ENCODE measurements around the gene CTU1.

Gene CTU1

GRCh38 chr19:51083181-51083580, 25.0 kb downstream of the CTU1 start:
- Histone ChIP-seq H3K27ac (ENCODE audit: poor library complexity, severe bottlenecking) (no peak overlapping the region), H3K4me3 (ENCODE audit: severe bottlenecking) (no peak overlapping the region)

GRCh38 chr19:51082611-51083010, 25.6 kb downstream of the CTU1 start, which contains the start of gene KLK14:
KLK14 (minus strand) TSS chr19:51082887; CDS start chr19:51082614, 273 bp downstream.
- Histone ChIP-seq H3K9me3 (ENCODE audit: severe bottlenecking) (no peaks in the 10 kb centered on the region), H3K36me3 (ENCODE audit: low read depth) (no peaks in the 10 kb centered on the region), H3K27ac (ENCODE audit: poor library complexity, severe bottlenecking) (no peak within 1 kb of the TSS), H3K27me3 (ENCODE audit: insufficient read depth, poor library complexity, severe bottlenecking) (no peaks in the 10 kb centered on the region), H3K4me3 (ENCODE audit: severe bottlenecking) (no peak within 1 kb of the TSS), H3K4me1 (ENCODE audit: insufficient read depth, poor library complexity, severe bottlenecking) (no peaks in the 10 kb centered on the region)
- DNase-seq (ENCODE audit: low spot score) = no peak
- ATAC-seq (ENCODE audit: low read depth) = no peak
- no peak for TF ChIP-seq CTCF (IDR thresholded peaks at IDR 0.05; ENCODE audit: poor library complexity, severe bottlenecking)

More at GRCh38 chr19:51083181-51083580, 25.0 kb downstream of the CTU1 start:
- no peak for TF ChIP-seq CTCF (IDR thresholded peaks at IDR 0.05; ENCODE audit: poor library complexity, severe bottlenecking)
- Histone ChIP-seq H3K36me3 (ENCODE audit: low read depth) (no peaks in the 10 kb centered on the region), H3K4me1 (ENCODE audit: insufficient read depth, poor library complexity, severe bottlenecking) (no peaks in the 10 kb centered on the region), H3K9me3 (ENCODE audit: severe bottlenecking) (no peaks in the 10 kb centered on the region), H3K27me3 (ENCODE audit: insufficient read depth, poor library complexity, severe bottlenecking) (no peaks in the 10 kb centered on the region)
- ATAC-seq (ENCODE audit: low read depth) (no peak), DNase-seq (ENCODE audit: low spot score) (no peak)

GRCh38 chr19:51081476-51081875, 26.7 kb downstream of the CTU1 start:
- no peak for ATAC-seq (ENCODE audit: low read depth)
- Histone ChIP-seq H3K4me3 (ENCODE audit: severe bottlenecking) (no peak overlapping the region), H3K36me3 (ENCODE audit: low read depth) (no peaks in the 10 kb centered on the region), H3K27ac (ENCODE audit: poor library complexity, severe bottlenecking) (no peak overlapping the region), H3K9me3 (ENCODE audit: severe bottlenecking) (no peaks in the 10 kb centered on the region), H3K27me3 (ENCODE audit: insufficient read depth, poor library complexity, severe bottlenecking) (no peaks in the 10 kb centered on the region), H3K4me1 (ENCODE audit: insufficient read depth, poor library complexity, severe bottlenecking) (no peaks in the 10 kb centered on the region)
- TF ChIP-seq CTCF (IDR thresholded peaks at IDR 0.05; ENCODE audit: poor library complexity, severe bottlenecking) = no peak
- DNase-seq (ENCODE audit: low spot score) = no peak

- no peaks in the 10 kb centered on the region for H3K36me3 ChIP-seq (ENCODE audit: low read depth)
- no peaks in the 10 kb centered on the region for H3K4me1 ChIP-seq (ENCODE audit: insufficient read depth, poor library complexity, severe bottlenecking)
- H3K27me3 ChIP-seq (ENCODE audit: insufficient read depth, poor library complexity, severe bottlenecking) = peaks cover 3% of the 10 kb centered on the region
- DNase-seq (ENCODE audit: low spot score) = no peak
- TF ChIP-seq CTCF (IDR thresholded peaks at IDR 0.05; ENCODE audit: poor library complexity, severe bottlenecking) = no peak
- H3K4me3 ChIP-seq (ENCODE audit: severe bottlenecking) = no peak overlapping the region
- H3K9me3 ChIP-seq (ENCODE audit: severe bottlenecking) = no peaks in the 10 kb centered on the region
- no peak overlapping the region for H3K27ac ChIP-seq (ENCODE audit: poor library complexity, severe bottlenecking)
- ATAC-seq (ENCODE audit: low read depth) = no peak
Observed at GRCh38 chr19:51079481-51080110, 28.6 kb downstream of the CTU1 start.

GRCh38 chr19:51078731-51079130, 29.5 kb downstream of the CTU1 start:
- Histone ChIP-seq H3K27ac (ENCODE audit: poor library complexity, severe bottlenecking) (no peak overlapping the region), H3K4me1 (ENCODE audit: insufficient read depth, poor library complexity, severe bottlenecking) (no peaks in the 10 kb centered on the region), H3K36me3 (ENCODE audit: low read depth) (no peaks in the 10 kb centered on the region), H3K9me3 (ENCODE audit: severe bottlenecking) (peaks cover 4% of the 10 kb centered on the region), H3K4me3 (ENCODE audit: severe bottlenecking) (no peak overlapping the region), H3K27me3 (ENCODE audit: insufficient read depth, poor library complexity, severe bottlenecking) (peaks cover 3% of the 10 kb centered on the region)
- DNase-seq (ENCODE audit: low spot score) (no peak), ATAC-seq (ENCODE audit: low read depth) (no peak)
- TF ChIP-seq CTCF (IDR thresholded peaks at IDR 0.05; ENCODE audit: poor library complexity, severe bottlenecking) = no peak

All from RWPE2 (cell line).